H7 (cell line): ENCODE results near the gene BCOR. TPM values are rescaled to one million over a fixed set of nuclear protein-coding genes. Genes with fewer than 3 reads are reported as not detected.
A peak's percentile ranks its signal among the peaks of the same experiment; 100 is the strongest.

Source experiments
- DNase-seq: peaks from one replicate; pipeline ENCODE4 v3.0.0; 2012
- H3K27me3 ChIP-seq: 2 replicates; pipeline ENCODE4 v1.6.0; 2011; ENCODE audit warnings: mild to moderate bottlenecking, low read length; ENCODE audit not compliant: control insufficient read depth, insufficient read depth
- H3K36me3 ChIP-seq: replicated peaks from 2 replicates; pipeline ENCODE4 v1.5.1; 2011; ENCODE audit warnings: low read length; ENCODE audit not compliant: control insufficient read depth, insufficient read depth
- H3K4me3 ChIP-seq: 2 replicates; pipeline ENCODE4 v1.5.1; 2011; ENCODE audit warnings: low read depth, mild to moderate bottlenecking, control low read depth, low read length, moderate library complexity; ENCODE audit not compliant: insufficient read depth
- total RNA-seq: library from RNA; depleted of rRNA; stranded (reverse); fragments of >200 nt; shearing (Covaris generic); gene quantifications from 2 replicates; pipeline ENCODE4 v1.2.3, GENCODE V29; 2014

Gene BCOR
- total RNA-seq, 1 experiment from 2014 or later, result 32.5 TPM

- peak; percentile 50 for DNase-seq
- Histone ChIP-seq H3K36me3 (no peaks in the 10 kb centered on the region), H3K4me3 (peak overlapping the region; percentile 0; the same call in 1 of the 2 replicates), H3K27me3 (peaks cover 55% of the 10 kb centered on the region)
These were observed 10.1 kb downstream of the BCOR start for GRCh38 chrX:40087425-40088298.

DNA sequence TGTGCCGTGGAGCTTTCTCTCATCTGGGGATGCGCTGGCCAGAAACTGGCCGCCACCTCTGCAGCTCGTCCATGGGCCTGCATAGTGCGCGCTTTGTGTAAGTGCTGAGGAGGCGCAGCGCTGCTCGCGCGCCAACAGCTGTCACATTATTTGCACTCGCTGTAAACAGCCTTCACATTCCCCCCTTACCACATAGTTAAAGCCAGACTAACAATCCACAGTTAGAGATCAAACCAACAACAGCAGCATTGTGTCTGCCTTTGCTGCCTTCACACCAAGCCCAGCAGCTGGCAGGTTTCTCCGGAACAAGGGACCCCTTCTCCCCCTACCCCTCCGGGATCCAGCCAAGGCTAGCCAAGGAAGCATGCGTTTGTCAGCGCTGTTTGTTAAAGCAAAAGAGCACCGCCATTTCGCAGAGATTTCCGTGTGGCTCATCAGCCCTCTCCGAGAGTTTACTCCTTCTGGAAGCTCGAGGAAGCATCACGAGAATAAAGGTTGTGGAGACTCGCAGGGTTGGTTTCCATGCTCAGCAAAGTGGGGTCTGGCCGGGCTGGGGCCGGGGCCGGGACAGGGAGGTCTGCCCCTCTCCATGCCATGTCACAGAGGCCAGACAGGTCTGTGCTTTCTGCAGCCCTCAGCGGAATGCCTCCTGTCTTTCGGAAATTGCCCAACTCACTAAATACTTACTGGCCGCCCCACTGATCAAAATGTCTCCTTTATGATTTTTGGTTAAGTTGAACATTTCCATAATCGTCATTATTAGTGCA is 11.0 kb downstream of the BCOR start:
- DNase-seq, result peak; percentile 68
- Histone ChIP-seq H3K36me3 (no peaks in the 10 kb centered on the region), H3K27me3 (peaks cover 58% of the 10 kb centered on the region), H3K4me3 (no peak overlapping the region)

DNA sequence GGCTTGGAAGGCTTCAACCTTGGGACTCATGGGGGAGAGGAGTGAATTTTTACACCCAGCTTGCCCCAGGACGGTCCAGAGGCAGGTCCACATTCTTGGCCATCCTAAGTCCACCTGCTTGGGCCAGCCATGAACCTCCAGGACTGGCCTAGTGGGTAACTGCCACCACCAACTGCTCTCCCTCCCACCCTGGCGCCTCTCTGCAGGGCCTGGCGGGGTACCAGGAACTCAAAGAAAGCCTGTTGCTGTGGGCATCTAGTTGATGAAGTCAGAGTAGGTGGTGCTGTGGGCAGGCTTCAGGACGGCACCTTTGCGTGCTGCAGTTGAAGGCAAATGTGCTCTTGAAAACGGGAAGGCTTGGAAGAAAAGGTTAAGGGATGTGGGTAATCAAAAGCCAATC is 12.0 kb downstream of the BCOR start:
- Histone ChIP-seq H3K4me3 (no peak overlapping the region; the same call in 1 of the 2 replicates), H3K27me3 (peaks cover 58% of the 10 kb centered on the region)

GRCh38 chrX:40085102-40085551 is 12.6 kb downstream of the BCOR start:
- peaks cover 58% of the 10 kb centered on the region for H3K27me3 ChIP-seq
- peak; percentile 40 for DNase-seq
- H3K4me3 ChIP-seq, result no peak overlapping the region; the same call in 1 of the 2 replicates
- H3K36me3 ChIP-seq, result no peaks in the 10 kb centered on the region

More for the DNA sequence above, 12.0 kb downstream of the BCOR start:
- H3K36me3 ChIP-seq, result no peaks in the 10 kb centered on the region
- DNase-seq, result peak; percentile 37

DNA sequence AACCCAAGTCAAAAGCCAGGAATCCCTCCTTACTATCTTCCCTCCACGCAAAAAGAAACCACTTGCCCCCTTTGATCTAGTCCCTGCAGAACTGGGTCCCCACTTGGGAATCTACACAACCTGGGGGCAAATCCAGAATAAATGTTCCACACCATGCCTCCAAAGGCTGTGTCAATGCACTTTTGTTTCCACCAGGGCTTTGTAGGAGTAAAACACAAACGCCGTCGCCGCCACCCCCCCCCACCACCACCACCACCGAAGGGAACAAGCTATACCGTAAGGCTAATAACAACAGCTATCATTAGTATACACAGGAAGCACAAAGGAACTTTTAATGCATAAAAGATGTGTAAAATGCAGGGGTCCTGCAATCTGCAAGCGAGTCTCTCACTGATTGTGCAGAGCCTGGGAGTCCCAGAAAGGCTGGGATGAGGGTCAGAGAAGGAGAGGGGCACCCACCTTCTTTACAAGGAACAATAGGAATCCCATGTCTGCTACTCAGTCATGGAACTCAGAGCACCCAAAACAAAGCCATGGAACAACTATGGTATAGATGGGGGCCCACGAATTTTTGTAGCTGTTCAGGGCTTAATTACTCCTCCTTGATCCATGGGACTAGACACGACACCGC is 13.2 kb downstream of the BCOR start:
- Histone ChIP-seq H3K36me3 (no peaks in the 10 kb centered on the region), H3K27me3 (peaks cover 58% of the 10 kb centered on the region), H3K4me3 (peak overlapping the region; percentile 36; the same call in 1 of the 2 replicates)
- peak; percentile 57 for DNase-seq

GRCh38 chrX:40083979-40084359 is 13.8 kb downstream of the BCOR start:
- Histone ChIP-seq H3K27me3 (peaks cover 54% of the 10 kb centered on the region), H3K4me3 (peak overlapping the region; percentile 36), H3K36me3 (no peaks in the 10 kb centered on the region)
- DNase-seq, result peak; percentile 66

DNA sequence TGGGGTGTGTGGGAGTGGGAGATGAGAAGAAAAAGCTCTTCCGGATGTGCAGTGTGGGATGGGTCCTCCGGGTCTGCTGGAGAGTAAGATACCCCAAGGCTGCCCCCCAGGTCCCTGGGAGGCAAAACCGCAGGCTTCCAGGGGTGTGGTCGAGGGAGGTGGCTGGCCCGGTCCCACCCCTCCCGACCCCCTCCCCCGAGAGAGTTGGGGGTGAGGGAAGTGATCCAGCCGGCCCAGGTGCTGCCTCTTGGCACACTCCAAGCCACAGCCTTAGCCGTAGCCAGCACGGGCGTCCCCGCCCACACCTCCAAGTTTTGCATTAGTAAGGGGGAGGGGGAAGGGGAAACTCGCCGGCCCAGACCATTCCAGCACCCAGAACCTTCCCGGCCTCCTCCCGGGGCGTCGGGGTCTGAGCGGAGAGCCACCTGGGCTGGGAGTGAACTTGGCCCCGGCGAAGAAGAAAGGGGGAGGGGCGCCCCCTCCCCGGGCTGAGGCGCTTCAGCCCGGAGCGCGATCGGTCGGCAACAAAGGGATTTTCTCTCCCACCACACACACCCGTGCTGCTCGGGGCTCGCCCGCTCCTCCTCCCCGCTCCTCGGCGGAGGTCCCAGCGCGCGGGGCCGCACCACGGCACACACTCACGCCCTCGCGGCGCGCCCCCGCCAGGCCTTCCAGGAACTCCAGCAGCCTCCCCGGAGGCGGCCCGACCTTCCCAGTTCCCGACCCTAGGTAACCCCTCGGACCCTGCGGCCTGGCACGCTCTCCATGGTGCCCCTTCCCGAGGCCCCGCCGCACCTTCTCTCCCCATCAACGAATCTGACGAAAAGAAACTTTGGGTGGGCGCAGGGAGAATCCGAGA is 14.4 kb downstream of the BCOR start:
- Histone ChIP-seq H3K36me3 (no peaks in the 10 kb centered on the region), H3K27me3 (peaks cover 54% of the 10 kb centered on the region), H3K4me3 (peak overlapping the region; percentile 36)
- peak; percentile 87 for DNase-seq

- peaks cover 49% of the 10 kb centered on the region for H3K27me3 ChIP-seq
- H3K36me3 ChIP-seq, result no peaks in the 10 kb centered on the region
- no peak for DNase-seq
- H3K4me3 ChIP-seq, result no peak overlapping the region
These were observed 15.2 kb downstream of the BCOR start for GRCh38 chrX:40082447-40083119.

DNA sequence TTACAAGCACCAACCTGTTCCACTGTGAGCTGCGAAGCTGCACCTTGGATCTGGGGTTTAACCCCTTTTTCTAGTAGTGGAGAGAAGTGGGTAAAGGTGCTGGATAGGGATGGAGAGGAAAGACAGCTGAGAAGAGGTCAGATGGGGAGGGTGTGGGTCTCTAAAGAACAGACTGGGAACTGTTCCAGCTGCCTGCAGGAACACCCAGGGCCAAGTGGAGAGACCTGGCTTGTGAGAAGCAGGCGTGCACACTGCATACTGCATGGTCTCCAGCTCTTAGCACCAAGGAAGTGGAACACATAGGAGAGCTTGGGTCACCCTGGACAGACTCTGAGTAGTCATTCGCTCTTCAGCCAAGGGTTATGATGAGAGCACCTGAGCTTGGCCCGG is 16.1 kb downstream of the BCOR start:
- DNase-seq, result peak; percentile 67
- Histone ChIP-seq H3K27me3 (peaks cover 40% of the 10 kb centered on the region), H3K36me3 (no peaks in the 10 kb centered on the region), H3K4me3 (no peak overlapping the region)

DNA sequence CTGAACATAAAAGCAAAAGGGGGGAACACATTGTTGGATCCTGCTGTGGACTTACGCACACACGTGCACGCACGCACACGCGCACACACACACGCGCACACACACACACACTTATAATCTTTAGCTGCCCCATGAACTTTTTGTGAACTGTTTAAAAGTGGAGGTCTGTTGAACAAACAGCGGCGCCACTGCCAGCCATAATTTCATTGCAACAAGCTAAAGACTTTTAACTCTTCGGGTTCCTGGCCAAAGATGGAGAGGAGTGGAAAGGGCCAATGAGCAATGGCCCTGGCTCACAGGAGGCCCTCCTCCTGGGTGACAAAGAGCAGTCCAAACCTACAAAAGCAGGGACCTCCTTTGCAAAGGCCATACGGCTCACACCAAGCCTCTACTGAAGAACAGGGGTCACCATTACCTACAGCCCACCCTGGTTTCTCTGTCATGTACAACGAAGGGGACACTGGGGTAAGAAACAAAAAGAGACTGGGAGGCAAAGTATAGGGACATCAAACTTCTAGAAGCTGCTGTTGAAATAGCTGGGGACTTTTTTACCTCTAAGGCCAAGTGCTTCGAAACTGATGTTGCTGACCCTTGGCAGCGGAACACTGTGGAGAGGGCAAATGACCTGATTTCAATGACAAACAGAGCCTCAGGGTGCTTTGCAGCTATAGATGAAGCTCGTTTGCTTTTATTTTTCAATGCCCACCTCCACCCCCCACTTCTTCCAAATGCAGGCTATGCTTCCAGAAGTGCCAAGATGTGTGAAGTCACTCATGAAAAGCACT is 16.7 kb downstream of the BCOR start:
- no peak overlapping the region for H3K4me3 ChIP-seq

GRCh38 chrX:40079572-40079971 is 18.2 kb downstream of the BCOR start:
- Histone ChIP-seq H3K4me3 (no peak overlapping the region), H3K27me3 (peaks cover 19% of the 10 kb centered on the region; the same call in 1 of the 2 replicates), H3K36me3 (peaks cover 11% of the 10 kb centered on the region)
- peak; percentile 75 for DNase-seq

More for the DNA sequence above, 16.7 kb downstream of the BCOR start:
- peaks cover 1% of the 10 kb centered on the region for H3K36me3 ChIP-seq
- H3K27me3 ChIP-seq, result peaks cover 34% of the 10 kb centered on the region
- DNase-seq, result peak; percentile 59

GRCh38 chrX:40078489-40079227 is 19.1 kb downstream of the BCOR start:
- peak; percentile 53 for DNase-seq
- H3K27me3 ChIP-seq, result peaks cover 10% of the 10 kb centered on the region; the same call in 1 of the 2 replicates
- H3K4me3 ChIP-seq, result no peak overlapping the region
- H3K36me3 ChIP-seq, result peaks cover 19% of the 10 kb centered on the region
